Frontal cortex (tissue), 4 donors: Measurements from ENCODE around the gene CCDC40. TPM values are rescaled to one million over a fixed set of nuclear protein-coding genes. Genes with fewer than 3 reads are reported as not detected.
"Not testable (repeated sequence)": the region's sequence is repeated elsewhere in the genome, so short reads cannot be mapped to it uniquely, and the experiment has no call there.

Experiments
- DNase-seq, 2 donors: peaks; one replicate each; pipeline ENCODE4 v3.0.0; 2012; ENCODE audit warnings: low spot score in 2 of 2
- FAIRE-seq: peaks from 2 replicates; lab custom pipeline; 2012; peaks lifted over from hg19 to GRCh38; lab: Jason Lieb, UNC
- total RNA-seq: library from RNA; depleted of rRNA; stranded (reverse); fragments of >200 nt; gene quantifications from one replicate; pipeline ENCODE4 v1.2.3, GENCODE V29; 2014
- donor health status: control.
- donor health status: control.
- donor health status: control.

CCDC40 gene
- total RNA-seq, 1 donor from 2014 or later: 6.5 TPM

DNA sequence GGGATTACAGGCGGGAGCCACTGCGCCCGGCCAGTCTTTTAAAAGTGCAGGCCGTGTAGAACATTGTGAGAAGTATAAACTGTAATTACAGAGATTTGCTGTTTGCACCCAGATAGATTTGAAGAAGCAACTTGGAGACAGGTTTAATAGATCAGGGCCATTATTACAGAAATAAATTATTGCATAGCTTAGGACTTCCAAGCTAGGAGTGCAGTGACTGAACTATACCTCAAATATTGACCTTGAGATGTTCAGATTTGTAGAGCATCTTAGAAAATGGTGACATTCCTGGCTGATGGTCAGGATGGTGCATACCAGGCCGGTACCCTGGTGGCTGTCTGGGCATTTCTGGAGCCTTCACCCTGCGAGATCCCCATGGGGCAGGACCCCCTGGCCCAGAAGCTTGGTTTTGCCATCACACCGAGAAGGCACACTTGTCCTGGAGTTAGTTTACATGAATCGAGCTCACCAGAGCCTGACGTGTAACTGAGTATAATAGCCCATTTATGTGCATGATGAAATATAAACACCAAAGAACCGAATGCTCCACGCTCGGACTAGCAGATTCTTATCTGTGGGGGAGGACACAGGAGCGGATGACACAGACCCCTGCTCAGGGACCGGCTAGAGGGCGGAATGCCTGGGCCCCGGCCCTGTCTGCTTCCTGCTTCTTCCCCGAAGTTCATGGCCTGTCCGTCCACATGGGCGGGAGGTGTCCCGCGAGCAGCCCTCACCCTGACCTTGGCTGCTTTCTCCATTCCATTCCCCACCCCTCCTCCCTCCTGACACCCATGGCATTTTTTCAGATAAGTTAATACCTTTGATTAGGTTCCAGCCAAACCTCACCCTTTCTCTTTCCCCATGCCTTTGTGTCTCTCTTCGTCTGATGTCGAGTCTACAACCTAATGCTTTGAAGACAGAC lies 32.1 kb downstream of the CCDC40 start:
- FAIRE-seq: no peak
- no peak for DNase-seq

DNA sequence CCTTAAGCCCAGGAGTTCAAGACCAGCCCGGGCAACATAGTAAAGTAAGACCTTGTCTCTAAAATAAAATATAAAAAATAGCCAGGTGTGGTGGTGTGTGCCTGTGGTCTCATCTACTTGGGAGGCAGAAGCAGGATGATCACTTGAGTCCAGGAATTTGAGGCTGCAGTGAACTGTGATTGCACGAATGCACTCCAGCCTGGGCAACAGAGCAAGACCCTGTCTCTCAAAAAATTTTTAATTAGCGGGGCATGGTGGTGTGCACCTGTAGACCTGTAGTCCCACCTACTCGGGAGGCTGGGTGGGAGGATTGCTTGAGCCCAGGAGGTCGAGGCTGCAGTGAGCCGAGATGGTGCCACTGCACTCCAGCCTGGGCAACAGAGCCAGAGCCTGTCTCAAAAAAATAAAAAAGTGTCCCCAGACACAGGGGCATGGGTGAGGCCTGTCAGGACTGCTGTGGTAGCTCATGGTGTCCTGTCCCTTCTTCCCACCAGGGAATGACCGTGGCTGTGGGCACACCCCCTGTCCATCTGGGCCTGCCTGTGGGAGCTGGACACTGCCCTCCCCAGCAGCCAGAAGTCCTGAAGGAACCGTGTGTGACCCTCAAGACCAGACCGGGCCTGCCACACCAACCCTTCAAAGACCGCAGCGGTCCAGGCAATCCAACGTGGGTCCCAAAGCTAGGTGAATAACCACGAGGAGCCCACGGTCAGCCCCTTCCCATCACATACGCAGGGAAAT lies 34.1 kb downstream of the CCDC40 start:
- no peak for FAIRE-seq
- no peak for DNase-seq

DNA sequence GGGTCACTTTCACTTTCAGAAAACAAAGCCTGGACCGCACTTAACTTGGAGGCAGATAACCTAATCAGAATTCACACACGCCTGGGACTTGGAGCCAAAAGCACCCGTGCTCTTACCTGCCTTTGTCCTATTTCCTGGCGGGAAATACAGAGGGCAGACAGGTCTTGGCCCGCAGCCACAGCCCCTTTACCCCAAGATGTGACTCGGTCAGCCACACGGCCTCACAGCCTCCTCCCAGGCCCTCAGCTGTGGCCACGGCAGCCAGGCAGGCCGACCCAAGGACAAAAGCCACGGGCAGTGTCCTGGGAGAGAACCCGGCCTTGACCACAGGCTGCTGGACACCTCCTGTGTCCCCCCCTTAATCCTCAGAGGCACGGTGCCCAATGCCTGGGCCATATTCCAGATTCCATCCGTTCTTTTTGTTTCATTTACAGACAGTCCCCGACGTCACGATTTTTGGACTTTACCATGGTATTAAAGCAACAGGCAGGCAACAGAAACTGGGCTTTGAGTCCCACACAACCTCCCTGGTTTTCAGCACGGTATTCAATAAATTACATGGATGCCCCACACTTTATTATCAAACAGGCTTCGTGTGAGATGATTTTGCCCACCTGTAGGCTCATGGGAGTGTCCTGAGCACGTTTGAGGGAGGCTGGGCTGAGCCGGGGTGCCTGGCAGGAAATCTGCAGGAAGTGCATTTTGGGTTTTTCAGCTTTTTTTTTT lies 34.8 kb downstream of the CCDC40 start:
- DNase-seq: peak; percentile 49 to 57
- no peak for FAIRE-seq

DNA sequence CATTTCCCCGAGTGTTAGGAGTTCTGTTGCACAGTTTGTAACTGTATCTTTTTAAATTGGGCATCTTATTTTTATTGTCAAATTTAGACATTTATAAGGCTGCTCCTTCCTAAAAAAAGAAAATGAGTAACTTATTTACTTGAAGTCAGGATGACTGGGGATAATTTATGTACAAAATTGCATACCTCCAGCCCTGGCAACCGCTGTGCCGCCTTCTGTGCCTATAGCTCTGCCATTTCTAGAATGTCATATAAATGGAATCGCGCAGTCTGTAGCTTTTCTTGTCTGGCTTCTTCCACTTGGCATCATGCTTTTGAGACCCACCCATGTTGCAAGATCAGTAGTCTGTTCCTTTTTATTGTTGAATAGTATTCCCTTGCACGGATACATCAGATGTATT lies 36.0 kb downstream of the CCDC40 start:
- FAIRE-seq (no peak), DNase-seq (no peak)

DNA sequence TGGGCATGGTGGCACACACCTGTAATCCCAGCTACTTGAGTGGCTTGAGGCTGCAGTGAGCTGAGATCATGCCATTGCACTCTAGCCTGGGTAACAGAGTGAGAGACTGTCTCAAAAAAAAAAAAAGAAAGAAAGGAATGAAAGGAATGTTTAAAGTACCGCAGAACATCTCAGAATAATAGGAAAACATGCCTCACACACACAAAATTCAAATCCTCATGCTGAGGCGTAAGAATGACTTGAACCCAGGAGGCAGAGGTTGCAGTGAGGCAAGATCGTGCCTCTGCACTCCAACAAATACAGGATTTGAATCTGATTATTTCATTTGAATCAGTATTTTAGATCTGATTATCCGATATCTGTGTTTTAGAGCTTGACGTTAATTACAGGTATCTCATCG lies 43.6 kb downstream of the CCDC40 start:
- DNase-seq: no peak
- FAIRE-seq: no peak

DNA sequence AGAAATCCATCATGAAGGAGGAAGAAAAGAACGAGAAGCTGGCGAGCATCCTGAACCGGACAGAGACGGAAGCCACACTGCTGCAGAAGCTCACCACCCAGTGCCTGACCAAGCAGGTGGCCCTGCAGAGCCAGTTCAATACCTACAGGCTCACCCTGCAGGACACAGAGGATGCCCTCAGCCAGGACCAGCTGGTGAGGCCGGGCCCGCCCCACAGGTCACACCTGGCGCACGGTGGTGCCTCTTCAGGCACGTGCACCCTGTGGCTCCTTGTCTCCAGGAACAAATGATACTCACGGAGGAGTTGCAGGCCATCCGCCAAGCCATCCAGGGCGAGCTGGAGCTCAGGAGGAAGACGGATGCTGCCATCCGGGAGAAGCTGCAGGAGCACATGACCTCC lies 45.2 kb downstream of the CCDC40 start:
- DNase-seq: no peak
- FAIRE-seq: no peak

DNA sequence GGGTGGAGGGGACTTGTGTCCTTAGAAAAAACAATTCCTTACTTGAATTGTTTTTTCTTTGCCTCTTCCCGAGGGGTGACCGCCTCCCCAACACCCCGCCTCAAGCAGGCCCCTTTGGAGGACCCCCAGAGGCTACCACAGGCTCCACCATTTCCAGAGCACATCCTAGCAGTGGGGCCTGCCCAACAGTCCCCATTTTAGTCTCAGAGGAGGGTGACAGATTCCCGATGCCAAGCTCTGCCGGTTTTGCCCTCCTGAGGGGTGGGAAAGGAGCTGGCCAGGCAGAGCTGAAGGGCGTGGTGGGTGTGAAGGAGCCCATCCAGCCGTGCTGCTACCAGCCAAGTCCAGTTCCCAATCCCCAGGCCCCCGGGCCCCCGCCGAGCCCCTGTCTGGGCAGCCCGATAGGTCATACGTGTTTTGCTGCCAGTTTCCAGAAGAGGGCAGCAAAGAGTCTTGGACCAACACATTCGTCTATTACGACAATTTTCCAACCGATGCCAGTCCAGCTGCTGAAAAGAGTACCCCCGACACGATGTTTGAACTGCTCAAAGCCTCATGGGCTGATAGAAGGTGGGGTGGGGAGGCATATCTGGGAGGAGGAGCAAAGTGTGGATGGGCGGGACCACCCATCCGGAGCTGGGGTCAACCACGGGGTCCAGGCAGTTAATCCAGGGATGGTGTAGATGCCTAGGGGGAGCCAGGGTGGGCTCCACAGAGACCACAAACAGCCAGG lies 46.1 kb downstream of the CCDC40 start:
- no peak for FAIRE-seq
- DNase-seq: peak in 1 of 2 donors; percentile 82

DNA sequence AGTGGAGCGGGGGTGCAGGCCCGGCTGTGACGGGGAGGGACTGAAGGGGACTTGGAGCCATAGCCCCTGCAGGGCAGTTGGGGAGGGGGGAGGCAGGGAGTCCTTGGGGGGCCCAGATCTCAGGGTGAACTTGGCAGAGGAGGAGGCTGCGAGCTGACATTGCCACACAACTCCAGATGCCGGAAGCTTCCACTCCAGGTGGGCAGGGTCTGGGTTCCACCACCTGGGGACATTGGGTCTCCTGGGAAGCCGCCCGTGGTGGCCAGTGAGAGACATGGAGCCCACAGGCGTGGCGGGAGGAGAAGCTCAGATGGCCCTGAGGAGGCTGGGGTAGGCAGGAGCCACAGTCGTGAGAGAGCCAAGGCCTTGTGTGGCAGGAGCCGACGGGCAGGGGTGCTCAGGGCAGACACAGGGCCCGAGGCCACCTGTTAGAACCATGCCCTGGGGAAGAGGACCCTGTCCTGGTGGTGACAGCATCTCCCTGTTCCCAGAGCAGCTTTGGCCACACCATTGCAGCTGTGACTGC lies 46.8 kb downstream of the CCDC40 start:
- DNase-seq: no peak
- no peak for FAIRE-seq

DNA sequence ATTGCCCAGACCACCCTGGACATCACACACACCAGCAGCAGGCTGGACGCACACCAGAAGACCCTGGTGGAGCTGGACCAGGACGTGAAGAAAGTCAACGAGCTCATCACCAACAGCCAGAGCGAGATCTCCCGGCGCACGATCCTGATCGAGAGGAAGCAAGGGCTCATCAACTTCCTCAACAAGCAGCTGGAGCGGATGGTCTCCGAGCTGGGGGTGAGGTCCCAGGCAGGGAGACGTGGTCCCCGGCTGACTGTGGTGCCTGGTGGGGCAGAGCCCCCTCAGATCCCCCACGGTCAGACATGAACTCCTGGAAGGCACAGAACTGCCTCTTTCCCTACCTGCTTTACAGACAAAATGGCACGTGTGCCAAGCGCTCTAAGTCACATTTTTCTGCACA lies 48.3 kb downstream of the CCDC40 start:
- DNase-seq (no peak), FAIRE-seq (no peak)

DNA sequence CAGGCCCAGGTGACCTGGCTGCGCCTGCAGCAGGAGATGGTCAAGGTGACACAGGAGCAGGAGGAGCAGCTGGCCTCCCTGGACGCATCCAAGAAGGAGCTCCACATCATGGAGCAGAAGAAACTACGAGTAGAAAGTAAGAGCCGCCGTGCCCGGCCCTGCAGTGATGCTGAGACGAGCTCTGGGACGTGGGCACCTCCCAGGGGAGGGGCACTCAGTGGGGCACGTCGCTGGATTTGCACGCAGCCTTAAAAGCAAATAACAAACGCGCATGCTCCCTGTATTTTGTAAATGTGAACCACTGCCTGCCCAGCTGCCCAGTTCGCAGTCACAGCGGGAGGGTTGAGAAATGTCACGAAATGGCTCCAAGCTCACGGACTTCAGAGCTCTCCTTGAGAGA lies 49.6 kb downstream of the CCDC40 start:
- DNase-seq: no peak
- no peak for FAIRE-seq

DNA sequence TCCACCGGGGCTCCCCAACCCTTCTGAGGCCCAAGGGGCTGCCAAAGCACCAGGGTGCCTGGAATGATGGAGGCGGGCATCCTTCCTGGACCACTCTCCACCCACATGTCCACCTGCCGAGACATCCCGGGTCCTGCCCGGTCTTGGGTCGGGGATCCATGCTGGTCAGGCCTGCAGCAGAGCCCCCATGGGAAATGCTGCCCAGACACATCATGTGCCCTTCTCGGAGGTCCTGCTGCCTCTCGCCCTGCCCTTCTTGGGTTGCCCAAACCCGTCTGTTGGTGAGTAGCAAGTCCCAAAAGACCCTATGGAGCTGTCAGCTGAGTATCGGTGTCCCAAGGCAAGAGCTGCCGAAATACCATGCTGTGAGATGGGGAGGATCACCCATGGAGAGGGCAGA lies 50.2 kb downstream of the CCDC40 start:
- FAIRE-seq (no peak), DNase-seq (no peak)

DNA sequence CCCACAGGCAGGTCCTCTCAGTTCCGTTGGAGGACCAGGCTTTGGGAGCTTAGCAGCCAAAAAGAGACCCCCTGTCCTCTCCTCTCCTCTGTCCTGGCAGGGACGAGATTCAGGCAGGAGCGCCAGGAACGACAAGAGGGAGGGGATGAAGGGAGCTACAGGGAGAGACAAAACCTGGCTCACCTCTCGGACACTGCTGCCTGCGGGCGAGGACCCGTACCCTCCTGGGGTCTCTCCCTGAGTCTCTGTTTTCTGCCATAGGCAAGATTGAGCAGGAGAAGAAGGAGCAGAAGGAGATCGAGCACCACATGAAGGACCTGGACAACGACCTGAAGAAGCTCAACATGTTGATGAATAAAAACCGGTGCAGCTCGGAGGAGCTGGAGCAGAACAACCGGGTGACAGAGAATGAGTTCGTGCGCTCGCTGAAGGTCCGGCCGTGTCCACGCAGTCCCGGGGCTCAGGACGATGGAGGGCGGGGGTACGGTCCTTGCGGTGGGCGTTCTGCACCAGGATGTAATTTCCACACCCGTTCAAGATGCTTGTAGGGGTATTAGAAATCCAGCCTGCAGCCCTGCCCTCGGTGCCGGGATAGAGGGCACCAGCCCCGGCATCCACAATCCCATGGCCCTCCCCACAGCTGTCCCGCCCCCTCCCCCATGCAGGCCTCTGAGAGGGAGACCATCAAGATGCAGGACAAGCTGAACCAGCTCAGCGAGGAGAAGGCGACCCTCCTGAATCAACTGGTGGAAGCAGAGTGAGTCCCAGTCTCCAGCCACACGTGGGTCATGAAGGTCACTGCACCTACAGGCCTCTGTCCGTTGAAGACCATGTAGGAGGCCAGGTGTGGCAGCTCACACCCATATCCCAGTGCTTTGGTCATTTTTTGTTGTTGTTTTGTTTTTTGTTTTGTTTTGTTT lies 51.2 kb downstream of the CCDC40 start:
- DNase-seq: no peak
- FAIRE-seq: no peak

DNA sequence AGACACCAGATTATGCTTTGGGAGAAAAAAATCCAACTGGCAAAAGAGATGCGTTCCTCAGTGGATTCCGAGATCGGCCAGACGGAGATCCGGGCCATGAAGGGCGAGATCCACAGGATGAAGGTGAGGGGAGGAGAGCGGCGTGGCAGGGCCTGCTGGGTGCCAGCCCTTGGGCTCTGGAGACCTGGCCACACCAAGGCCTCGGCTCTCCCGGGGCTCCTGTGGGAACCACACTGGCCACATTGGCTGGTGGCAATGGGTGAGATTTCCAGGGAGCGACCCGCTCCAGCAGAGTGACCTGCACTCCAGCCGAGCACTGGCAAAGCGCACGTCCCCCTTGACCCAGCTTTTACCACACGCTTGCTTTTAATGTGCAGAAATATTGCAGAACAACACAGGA lies 53.3 kb downstream of the CCDC40 start:
- DNase-seq: no peak
- no peak for FAIRE-seq

DNA sequence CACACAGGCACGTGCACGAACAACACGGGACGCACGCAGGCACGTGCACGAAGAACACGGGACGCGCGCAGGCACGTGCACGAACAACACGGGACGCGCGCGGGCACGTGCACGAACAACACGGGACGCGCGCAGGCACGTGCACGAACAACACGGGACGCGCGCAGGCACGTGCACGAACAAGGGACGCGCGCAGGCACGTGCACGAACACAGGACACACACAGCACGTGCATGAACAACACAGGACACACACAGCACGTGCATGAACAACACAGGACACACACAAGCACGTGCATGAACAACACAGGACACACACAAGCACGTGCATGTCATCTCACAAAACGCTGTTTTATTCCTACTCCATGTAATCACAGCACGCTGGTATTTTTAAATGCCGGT lies 53.7 kb downstream of the CCDC40 start:
- not testable (repeated sequence) for FAIRE-seq, DNase-seq

DNA sequence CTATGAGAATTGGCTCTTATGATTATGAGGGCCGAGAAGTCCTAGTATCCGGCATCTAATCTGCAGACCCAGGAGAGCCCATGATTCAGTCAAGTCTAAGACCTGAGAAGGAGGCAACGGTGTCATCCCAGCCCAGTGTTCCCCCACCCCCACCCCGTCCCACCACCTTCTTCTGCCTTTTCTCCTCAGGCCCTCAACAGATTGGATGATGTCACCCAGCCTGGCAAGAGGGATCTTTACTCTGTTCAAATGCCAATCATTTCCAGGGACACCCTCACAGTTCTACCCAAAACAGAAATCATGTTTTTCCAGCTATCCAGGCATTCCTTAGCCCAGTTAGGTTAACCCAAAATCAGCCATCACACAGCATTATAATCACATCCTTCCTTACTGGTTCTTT lies 54.9 kb downstream of the CCDC40 start:
- DNase-seq (no peak), FAIRE-seq (no peak)

DNA sequence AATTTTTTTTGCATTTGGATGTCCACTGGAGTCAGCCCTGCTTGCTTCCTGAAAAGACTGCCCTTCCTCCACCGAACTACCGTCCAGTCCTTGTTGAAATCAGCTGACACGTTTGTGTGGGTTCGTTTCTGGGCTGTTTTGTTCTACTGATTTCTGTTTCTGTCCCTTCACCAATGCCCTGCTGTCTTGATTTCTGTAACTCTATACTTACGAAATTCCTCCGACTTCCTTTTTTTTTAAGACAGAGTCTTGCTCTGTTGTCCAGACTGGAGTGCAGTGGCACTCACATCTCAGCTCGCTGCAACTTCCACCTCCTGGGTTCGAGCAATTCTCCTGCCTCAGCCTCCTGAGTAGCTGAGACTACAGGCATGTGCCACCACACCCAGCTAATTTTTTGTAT lies 56.5 kb downstream of the CCDC40 start:
- no peak for DNase-seq
- no peak for FAIRE-seq

DNA sequence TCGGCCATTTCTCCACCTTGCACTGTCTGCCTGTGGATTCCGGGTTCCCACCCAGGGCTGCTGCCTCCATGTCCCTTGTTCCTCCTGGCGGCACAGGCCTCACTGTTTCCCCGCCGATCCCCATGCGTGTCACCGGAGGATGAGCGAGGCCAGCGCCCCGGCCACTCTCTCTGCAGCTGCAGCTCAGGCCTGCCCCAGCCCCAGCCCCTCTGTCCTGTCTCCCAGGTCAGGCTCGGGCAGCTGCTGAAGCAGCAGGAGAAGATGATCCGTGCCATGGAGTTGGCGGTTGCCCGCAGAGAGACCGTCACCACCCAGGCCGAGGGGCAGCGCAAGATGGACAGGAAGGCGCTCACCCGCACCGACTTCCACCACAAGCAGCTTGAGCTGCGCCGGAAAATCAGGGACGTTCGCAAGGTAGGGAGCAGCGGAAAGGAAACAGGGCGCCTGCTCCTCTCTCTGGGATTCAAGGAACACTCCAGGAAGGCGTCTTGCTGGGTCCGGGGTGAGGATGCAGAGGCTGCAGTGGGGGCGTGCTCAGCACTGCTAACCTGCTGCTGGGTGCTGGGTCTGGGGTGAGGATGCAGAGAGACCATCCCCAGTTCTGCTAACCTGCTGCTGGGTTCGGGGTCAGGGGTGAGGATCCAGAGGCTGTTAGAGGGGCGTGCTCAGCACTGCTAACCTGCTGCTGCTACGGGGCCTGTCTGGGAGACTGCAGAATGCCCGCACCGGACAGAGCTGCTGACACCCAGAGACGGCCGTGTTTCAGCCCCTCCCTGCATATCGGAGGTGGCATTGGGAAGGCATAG lies 58.8 kb downstream of the CCDC40 start:
- DNase-seq (no peak), FAIRE-seq (no peak)
